Body of pancreas (tissue), 4 donors: ENCODE results near the gene SYPL1. TPM values are rescaled to one million over a fixed set of nuclear protein-coding genes. Genes with fewer than 3 reads are reported as not detected.

ENCODE experiments used
- ATAC-seq: fragments of 150-250 bp; one replicate; pipeline ENCODE4 v1.9.1; 2016
- DNase-seq, 4 donors: peaks; one replicate each; pipeline ENCODE4 v3.0.0-alpha.2; 2019
- H3K27ac ChIP-seq, 4 donors: fragments of 200-600 bp; sonication (generic); 1 replicate in 3 of 4; 2 replicates in 1 of 4; pipeline versions ENCODE4 v1.5.1 to v1.6.1; 2016 to 2019; ENCODE audit warnings: mild to moderate bottlenecking in 1 of 4, mixed read lengths in 1 of 4, moderate library complexity in 1 of 4
- H3K27me3 ChIP-seq, 2 donors: fragments of 200-600 bp; sonication (generic); one replicate each; pipeline ENCODE4 v1.6.0; 2016; ENCODE audit warnings: mild to moderate bottlenecking in 1 of 2
- H3K36me3 ChIP-seq, 2 donors: fragments of 200-600 bp; sonication (generic); replicated peaks in 1 of 2; 2 replicates each; pipeline ENCODE4 v1.5.1; 2016; ENCODE audit warnings: low read depth in 2 of 2; ENCODE audit not compliant: insufficient read depth in 1 of 2
- H3K4me1 ChIP-seq: fragments of 200-600 bp; sonication (generic); one replicate; pipeline ENCODE4 v1.6.0; 2016
- H3K4me3 ChIP-seq, 2 donors: fragments of 200-600 bp; sonication (generic); 1 replicate in 1 of 2; 2 replicates in 1 of 2; pipeline ENCODE4 v1.5.1; 2016 to 2019
- H3K9me3 ChIP-seq, 3 donors: fragments of 200-600 bp; sonication (generic); 1 replicate in 2 of 3; 2 replicates in 1 of 3; pipeline ENCODE4 v1.5.1; 2016
- CTCF ChIP-seq, 7 experiments: fragments of 450-650 bp in 4 of 7; fragments of 200-600 bp in 3 of 7; sonication (generic) in 3 of 7; IDR thresholded peaks; one replicate each; pipeline ENCODE4 v1.5.1; 2016 to 2019; ENCODE audit warnings: antibody characterized with exemption in 7 of 7
- POLR2A ChIP-seq, 3 donors: fragments of 450-650 bp; IDR thresholded peaks; one replicate each; pipeline ENCODE4 v1.6.1; 2016; ENCODE audit warnings: antibody characterized with exemption in 3 of 3, mild to moderate bottlenecking in 2 of 3
- WGBS, 2 donors: methylation state at CpG; one replicate each; pipeline ENCODE4 v1.1.5; 2017; 5-methylcytosine and 5-hydroxymethylcytosine counted together
- intact Hi-C: fragments of 100-400 bp; cut with DNase I; formaldehyde crosslinking; loops from one replicate; pipeline ENCODE4 v1.15.1; 2023
- total RNA-seq, 2 donors: library from RNA; depleted of rRNA; stranded (reverse); fragments of >200 nt; gene quantifications; one replicate each; pipeline ENCODE4 v1.1.0, GENCODE V29; 2016

Gene SYPL1
- total RNA-seq, 2 donors from 2014 or later = 35.6 to 44.1 TPM

- no peaks in the 10 kb centered on the region for H3K36me3 ChIP-seq
- ATAC-seq = no peak
- H3K4me3 ChIP-seq = no peak overlapping the region
- peaks cover 40% of the 10 kb centered on the region for H3K4me1 ChIP-seq
- intact Hi-C loops = no loop called here
- no peak for DNase-seq
- no peaks in the 10 kb centered on the region for H3K27me3 ChIP-seq
- no peaks in the 10 kb centered on the region for H3K9me3 ChIP-seq
- 84 to 87% methylated on average over 8 of the region's 8 CpGs for WGBS, 2 donors
- TF ChIP-seq POLR2A (IDR thresholded peaks at IDR 0.05) (no peak), CTCF (IDR thresholded peaks at IDR 0.05) (no peak)
- H3K27ac ChIP-seq = peak overlapping the region in 3 of 4 donors; percentile 38 to 81 (median 77)
Observed at GRCh38 chr7:106070567-106071254, 41.4 kb downstream of the SYPL1 start.

GRCh38 chr7:106070201-106070551, 41.9 kb downstream of the SYPL1 start:
- ATAC-seq (peak; percentile 72), DNase-seq (peak; percentile 62 to 82 (median 78))
- Histone ChIP-seq H3K4me3 (no peak overlapping the region), H3K27ac (peak overlapping the region in 2 of 4 donors; percentile 77 to 81), H3K9me3 (no peaks in the 10 kb centered on the region), H3K36me3 (no peaks in the 10 kb centered on the region), H3K4me1 (peaks cover 45% of the 10 kb centered on the region), H3K27me3 (no peaks in the 10 kb centered on the region)
- intact Hi-C loops = no loop called here
- 37 to 100% methylated on average over 2 to 5 of the region's 5 CpGs for WGBS, 2 donors
- TF ChIP-seq POLR2A (IDR thresholded peaks at IDR 0.05) (no peak), CTCF (IDR thresholded peaks at IDR 0.05) (no peak)

GRCh38 chr7:106069471-106070200, 42.5 kb downstream of the SYPL1 start:
- 51 to 82% methylated on average over 4 to 9 of the region's 9 CpGs for WGBS, 2 donors
- H3K27ac ChIP-seq = peak overlapping the region in 3 of 4 donors; percentile 40 to 81 (median 77)

GRCh38 chr7:106068986-106069385, 43.1 kb downstream of the SYPL1 start:
- H3K4me1 ChIP-seq = peaks cover 56% of the 10 kb centered on the region
- H3K27ac ChIP-seq = no peak overlapping the region
- H3K36me3 ChIP-seq = no peaks in the 10 kb centered on the region
- no peak for DNase-seq
- no peak for ATAC-seq
- intact Hi-C loops = no loop called here
- no peak overlapping the region for H3K4me3 ChIP-seq
- TF ChIP-seq CTCF (IDR thresholded peaks at IDR 0.05) (no peak), POLR2A (IDR thresholded peaks at IDR 0.05) (no peak)
- no peaks in the 10 kb centered on the region for H3K9me3 ChIP-seq
- 64 to 77% methylated on average over 3 of the region's 3 CpGs for WGBS, 2 donors
- H3K27me3 ChIP-seq = no peaks in the 10 kb centered on the region

More at GRCh38 chr7:106069471-106070200, 42.5 kb downstream of the SYPL1 start:
- no peaks in the 10 kb centered on the region for H3K36me3 ChIP-seq
- H3K27me3 ChIP-seq = no peaks in the 10 kb centered on the region
- no peak for TF ChIP-seq POLR2A (IDR thresholded peaks at IDR 0.05)
- TF ChIP-seq CTCF (IDR thresholded peaks at IDR 0.05) = no peak
- intact Hi-C loops = no loop called here
- DNase-seq (no peak), ATAC-seq (no peak)
- H3K9me3 ChIP-seq = no peaks in the 10 kb centered on the region
- no peak overlapping the region for H3K4me3 ChIP-seq
- peaks cover 50% of the 10 kb centered on the region for H3K4me1 ChIP-seq
